CD4-positive, alpha-beta T cell (primary cell): ENCODE data around the gene ATP2B2. TPM values are rescaled to one million over a fixed set of nuclear protein-coding genes. Genes with fewer than 3 reads are reported as not detected.

ENCODE experiments used
- ATAC-seq: fragments of 200-7000 bp; cut with Tn5 transposase; one replicate; pipeline ENCODE4 v1.10.0; 2022; ENCODE audit warnings: mild to moderate bottlenecking; ENCODE audit not compliant: poor library complexity
- CTCF ChIA-PET: fragments of 350-600 bp; sonication (Branson Sonifier 250); formaldehyde crosslinking; loops from one replicate; lab custom pipeline; 2021; ENCODE audit warnings: antibody characterized with exemption, inconsistent platforms; lab: Charles Lee
- POLR2A ChIA-PET: fragments of 350-600 bp; sonication (Branson Sonifier 250); formaldehyde crosslinking; loops from one replicate; lab custom pipeline; 2021; ENCODE audit warnings: antibody characterized with exemption, inconsistent platforms; lab: Charles Lee
- DNase-seq, 14 experiments: peaks; one replicate each; pipeline ENCODE4 v3.0.0-alpha.2; 2013 to 2020; ENCODE audit warnings: mixed read lengths in 2 of 14
- H3K27ac ChIP-seq, 2 donors: one replicate each; pipeline versions ENCODE4 v1.5.1 to v1.7.0; 2013; ENCODE audit warnings: low read length in 2 of 2, low read depth in 1 of 2, mild to moderate bottlenecking in 1 of 2
- H3K27me3 ChIP-seq, 2 experiments: 1 replicate in 1 of 2; 2 replicates in 1 of 2; pipeline versions ENCODE4 v1.6.1 to v1.7.0; 2013; ENCODE audit warnings: low read length in 2 of 2, control low read depth in 1 of 2, mild to moderate bottlenecking in 1 of 2, moderate library complexity in 1 of 2; ENCODE audit not compliant: insufficient read depth in 2 of 2, control insufficient read depth in 1 of 2
- H3K36me3 ChIP-seq: one replicate; pipeline ENCODE4 v1.6.1; 2013; ENCODE audit warnings: low read length, control low read depth; ENCODE audit not compliant: insufficient read depth
- H3K4me1 ChIP-seq: one replicate; pipeline ENCODE4 v1.6.1; 2013; ENCODE audit warnings: low read length, control low read depth; ENCODE audit not compliant: insufficient read depth
- H3K4me3 ChIP-seq: one replicate; pipeline ENCODE4 v1.5.1; 2013; ENCODE audit warnings: mild to moderate bottlenecking, low read length, moderate library complexity
- H3K9me3 ChIP-seq, 2 experiments: 1 replicate in 1 of 2; 2 replicates in 1 of 2; pipeline versions ENCODE4 v1.6.1 to v1.7.0; 2013; ENCODE audit warnings: low read length in 2 of 2, mild to moderate bottlenecking in 2 of 2, control low read depth in 1 of 2, moderate library complexity in 1 of 2; ENCODE audit not compliant: control insufficient read depth in 1 of 2, insufficient read depth in 1 of 2
- H3K27ac Mint-ChIP-seq: one replicate; pipeline ENCODE4 v1.8.0; 2020; ENCODE audit warnings: mixed read lengths
- H3K27me3 Mint-ChIP-seq: one replicate; pipeline ENCODE4 v1.8.0; 2021; ENCODE audit warnings: mixed read lengths
- H3K36me3 Mint-ChIP-seq: one replicate; pipeline ENCODE4 v1.8.0; 2021; ENCODE audit warnings: low read depth, mixed read lengths
- H3K4me1 Mint-ChIP-seq: one replicate; pipeline ENCODE4 v1.8.0; 2021; ENCODE audit warnings: low read depth, mixed read lengths
- H3K4me3 Mint-ChIP-seq: one replicate; pipeline ENCODE4 v1.8.0; 2020; ENCODE audit warnings: mild to moderate bottlenecking, mixed read lengths
- H3K9me3 Mint-ChIP-seq: one replicate; pipeline ENCODE4 v1.8.0; 2020; ENCODE audit warnings: mixed read lengths
- intact Hi-C, 2 experiments: fragments of 100-400 bp; cut with DNase I in 1 of 2; cut with micrococcal nuclease in 1 of 2; formaldehyde crosslinking; loops; one replicate each; pipeline versions ENCODE4 v1.15.1 to v1.9.0; 2023 to 2025; cut with DNase I, micrococcal nuclease
- total RNA-seq, 174 experiments: library from RNA in 2 of 174; stranded (reverse) in 2 of 174; gene quantifications; one replicate each; pipeline ENCODE4 v1.2.3 and lab custom pipeline; 2021 to 2026
- TF ChIP-seq, protein P1 (sequence below): fragments of 200-600 bp; IDR thresholded peaks from one replicate; pipeline ENCODE4 v1.8.0; 2022; ENCODE audit warnings: antibody characterized with exemption, mild to moderate bottlenecking

ATP2B2 gene
- total RNA-seq, 2 experiments from 2014 or later, result not detected

DNA sequence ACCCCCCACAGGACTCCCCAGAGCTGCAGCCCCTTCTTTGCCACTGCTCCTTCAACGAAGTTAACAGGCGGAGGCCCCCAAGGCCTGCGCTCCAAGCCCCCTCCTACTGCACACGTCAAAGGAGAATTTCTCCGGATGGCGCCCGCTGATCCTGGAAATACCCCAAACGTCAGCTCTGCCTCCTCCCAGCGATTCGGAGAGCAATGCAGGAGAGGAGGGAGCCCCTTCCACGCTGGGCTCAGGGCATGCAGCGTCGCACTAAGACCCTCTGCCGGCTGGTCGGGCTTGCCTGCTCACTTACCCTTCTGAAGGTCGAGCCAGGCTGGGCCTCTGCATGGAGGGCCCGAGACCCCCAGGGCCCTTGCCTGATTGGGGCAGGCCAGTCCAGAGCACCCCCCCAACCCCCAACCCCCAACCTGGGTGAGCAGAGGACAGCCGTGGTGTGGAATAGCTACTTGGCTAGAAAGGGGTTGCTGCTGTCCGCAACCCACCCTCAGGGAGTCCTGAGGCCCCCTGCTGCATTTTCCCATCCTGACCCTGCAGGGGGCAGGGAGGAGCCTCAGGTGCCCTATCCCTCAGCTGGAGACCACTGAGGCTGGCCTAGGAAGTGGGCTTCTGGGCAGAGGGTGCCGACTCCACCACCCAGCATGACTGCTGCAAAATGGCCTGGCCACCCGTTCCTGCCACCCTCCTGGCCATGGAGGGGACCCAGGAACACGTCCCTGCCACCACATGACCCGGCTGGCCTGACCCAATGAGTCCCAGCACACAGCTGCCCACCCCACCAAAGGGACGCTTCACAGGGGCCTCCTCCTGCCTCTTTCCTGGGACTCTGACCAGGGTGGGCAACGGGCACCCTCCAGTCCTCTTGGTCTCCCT, 976 bp downstream of the ATP2B2 start:
- DNase-seq, result no peak
- Mint-ChIP-seq H3K4me3 (no peak overlapping the region), H3K36me3 (no peaks in the 10 kb centered on the region), H3K4me1 (no peaks in the 10 kb centered on the region), H3K27ac (no peak overlapping the region), H3K9me3 (no peaks in the 10 kb centered on the region), H3K27me3 (peaks cover 27% of the 10 kb centered on the region)
- no peaks in the 10 kb centered on the region for H3K36me3 ChIP-seq
- CTCF ChIA-PET, result no interaction called here
- H3K27me3 ChIP-seq, result peaks cover 16 to 26% of the 10 kb centered on the region in 2 experiments
- no peak overlapping the region for H3K4me3 ChIP-seq
- H3K27ac ChIP-seq, result no peak overlapping the region
- TF ChIP-seq, protein P1, sequence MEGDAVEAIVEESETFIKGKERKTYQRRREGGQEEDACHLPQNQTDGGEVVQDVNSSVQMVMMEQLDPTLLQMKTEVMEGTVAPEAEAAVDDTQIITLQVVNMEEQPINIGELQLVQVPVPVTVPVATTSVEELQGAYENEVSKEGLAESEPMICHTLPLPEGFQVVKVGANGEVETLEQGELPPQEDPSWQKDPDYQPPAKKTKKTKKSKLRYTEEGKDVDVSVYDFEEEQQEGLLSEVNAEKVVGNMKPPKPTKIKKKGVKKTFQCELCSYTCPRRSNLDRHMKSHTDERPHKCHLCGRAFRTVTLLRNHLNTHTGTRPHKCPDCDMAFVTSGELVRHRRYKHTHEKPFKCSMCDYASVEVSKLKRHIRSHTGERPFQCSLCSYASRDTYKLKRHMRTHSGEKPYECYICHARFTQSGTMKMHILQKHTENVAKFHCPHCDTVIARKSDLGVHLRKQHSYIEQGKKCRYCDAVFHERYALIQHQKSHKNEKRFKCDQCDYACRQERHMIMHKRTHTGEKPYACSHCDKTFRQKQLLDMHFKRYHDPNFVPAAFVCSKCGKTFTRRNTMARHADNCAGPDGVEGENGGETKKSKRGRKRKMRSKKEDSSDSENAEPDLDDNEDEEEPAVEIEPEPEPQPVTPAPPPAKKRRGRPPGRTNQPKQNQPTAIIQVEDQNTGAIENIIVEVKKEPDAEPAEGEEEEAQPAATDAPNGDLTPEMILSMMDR, result no peak
- POLR2A ChIA-PET, result no interaction called here
- intact Hi-C loops, result no loop called here
- peaks cover 10% of the 10 kb centered on the region for H3K4me1 ChIP-seq
- H3K9me3 ChIP-seq, result no peaks in the 10 kb centered on the region
- no peak for ATAC-seq

DNA sequence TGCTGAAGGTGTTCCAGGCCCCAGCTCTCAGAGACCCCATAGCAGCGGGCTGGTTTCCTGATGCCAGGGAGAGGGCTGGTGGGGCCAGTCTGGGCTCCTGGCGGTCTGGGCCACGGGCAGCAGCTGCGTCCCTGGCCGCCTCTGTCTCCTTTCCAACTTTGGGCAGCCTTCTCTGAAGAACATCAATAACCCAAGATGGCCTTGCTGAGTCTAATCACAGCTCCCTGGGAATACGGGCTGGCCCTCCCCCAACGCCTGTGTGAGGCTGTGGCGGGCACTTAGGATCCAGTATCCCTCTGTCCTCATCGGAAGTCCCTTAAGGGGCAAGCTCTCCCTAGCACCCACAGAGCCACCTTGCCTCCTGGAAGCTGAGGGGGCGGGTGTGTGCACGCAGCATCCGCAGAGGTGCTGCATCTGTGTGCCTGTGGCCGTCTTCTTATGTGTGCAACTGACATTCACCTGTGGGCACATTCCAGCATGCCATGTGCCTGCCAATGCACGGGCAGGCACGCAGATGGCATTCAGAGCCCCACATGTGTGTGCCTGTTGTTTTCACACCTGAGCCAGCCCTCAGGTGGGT, 2.1 kb downstream of the ATP2B2 start:
- Histone ChIP-seq H3K4me3 (no peak overlapping the region), H3K27me3 (peaks cover 16 to 26% of the 10 kb centered on the region in 2 experiments), H3K36me3 (no peaks in the 10 kb centered on the region), H3K4me1 (peaks cover 10% of the 10 kb centered on the region), H3K27ac (no peak overlapping the region), H3K9me3 (no peaks in the 10 kb centered on the region)
- TF ChIP-seq, protein P1, result no peak
- H3K27me3 Mint-ChIP-seq, result peaks cover 21% of the 10 kb centered on the region
- no peak overlapping the region for H3K27ac Mint-ChIP-seq
- H3K36me3 Mint-ChIP-seq, result no peaks in the 10 kb centered on the region
- H3K4me1 Mint-ChIP-seq, result no peaks in the 10 kb centered on the region
- intact Hi-C loops, result no loop called here
- no peaks in the 10 kb centered on the region for H3K9me3 Mint-ChIP-seq
- H3K4me3 Mint-ChIP-seq, result no peak overlapping the region
- ATAC-seq, result no peak
- CTCF ChIA-PET, result no interaction called here
- DNase-seq, result no peak
- POLR2A ChIA-PET, result no interaction called here

DNA sequence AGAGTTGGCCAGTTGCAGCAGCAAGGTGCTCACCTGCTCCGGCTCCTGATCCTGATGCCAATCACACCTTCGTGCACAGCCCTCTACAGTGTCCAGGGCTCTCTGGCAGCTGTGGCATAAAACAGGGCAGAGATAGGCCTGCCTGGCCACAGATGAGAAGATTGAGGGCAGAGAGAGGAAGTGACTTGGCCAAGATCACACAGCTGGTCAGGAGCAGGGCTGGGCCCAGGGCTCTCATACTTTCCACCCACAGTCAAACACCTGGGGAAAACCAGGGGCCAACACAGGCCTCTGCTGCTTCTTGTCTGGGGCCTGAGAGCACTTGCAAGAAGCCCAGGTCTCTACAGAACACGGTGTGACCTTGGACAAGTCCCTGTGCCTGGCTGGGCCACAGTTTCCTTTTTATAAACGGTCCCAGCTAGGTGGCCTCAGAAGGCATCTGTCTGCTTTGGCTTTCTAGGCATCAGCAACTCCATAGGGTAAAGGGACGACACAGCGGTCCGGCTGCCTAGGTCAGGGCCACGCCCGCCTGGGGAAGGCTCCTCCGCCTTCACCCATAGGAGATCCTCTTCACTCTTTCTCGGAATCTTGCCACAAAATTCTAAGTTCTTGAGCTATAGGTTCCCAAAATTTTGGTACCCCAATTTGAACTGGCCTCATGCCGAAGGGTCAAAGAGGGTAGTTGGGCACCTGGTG, 3.1 kb downstream of the ATP2B2 start:
- ATAC-seq, result no peak
- CTCF ChIA-PET, result no interaction called here
- intact Hi-C loops, result no loop called here

More for the DNA sequence above, 3.1 kb downstream of the ATP2B2 start:
- Histone ChIP-seq H3K36me3 (no peaks in the 10 kb centered on the region), H3K27me3 (peaks cover 16 to 26% of the 10 kb centered on the region in 2 experiments), H3K4me3 (no peak overlapping the region), H3K9me3 (no peaks in the 10 kb centered on the region), H3K27ac (no peak overlapping the region), H3K4me1 (peaks cover 10% of the 10 kb centered on the region)
- Mint-ChIP-seq H3K27me3 (peaks cover 17% of the 10 kb centered on the region), H3K9me3 (no peaks in the 10 kb centered on the region), H3K4me3 (no peak overlapping the region), H3K36me3 (no peaks in the 10 kb centered on the region), H3K27ac (no peak overlapping the region), H3K4me1 (no peaks in the 10 kb centered on the region)
- POLR2A ChIA-PET, result no interaction called here
- DNase-seq, result no peak
- TF ChIP-seq, protein P1, result no peak
